IMR-90 (cell line): Measurements from ENCODE around the gene CIAO2B. TPM values are rescaled to one million over a fixed set of nuclear protein-coding genes. Genes with fewer than 3 reads are reported as not detected.

Source experiments
- ATAC-seq: fragments of 200-7000 bp; cut with Tn5 transposase; 2 replicates; pipeline ENCODE4 v1.9.1; 2020; ENCODE audit warnings: low read depth, mild to moderate bottlenecking, moderate library complexity
- BruUV-seq: library from RNA; stranded (reverse); fragments of 400-500 nt; replicated peaks from 2 replicates; lab custom pipeline; 2021; lab: Mats Ljungman, UMichigan
- CTCF ChIA-PET: fragments of 300-600 bp; formaldehyde crosslinking; extraction: SDS; loops from one replicate; lab custom pipeline; 2021; ENCODE audit warnings: antibody characterized with exemption; lab: Yijun Ruan, JAX
- POLR2A ChIA-PET: fragments of 300-600 bp; sonication (Branson Sonifier 250); formaldehyde crosslinking; loops from one replicate; lab custom pipeline; 2022; ENCODE audit warnings: antibody characterized with exemption; ENCODE audit not compliant: unreplicated experiment; lab: Charles Lee
- DNase-seq: peaks from one replicate; pipeline ENCODE4 v3.0.0; 2013
- H2AFZ ChIP-seq: replicated peaks from 2 replicates; pipeline ENCODE3; 2013; ENCODE audit warnings: low read length, mild to moderate bottlenecking; ENCODE audit not compliant: poor library complexity
- H2AK5ac ChIP-seq: 2 replicates; pipeline ENCODE4 v1.6.1; 2013; ENCODE audit warnings: low read depth, low read length, inconsistent platforms
- H2AK9ac ChIP-seq: replicated peaks from 2 replicates; pipeline ENCODE3; 2013; ENCODE audit warnings: mild to moderate bottlenecking, low read depth, low read length, moderate library complexity; ENCODE audit not compliant: poor library complexity
- H2BK120ac ChIP-seq: 2 replicates; pipeline ENCODE4 v1.6.1; 2013; ENCODE audit warnings: low read depth, low read length, inconsistent platforms
- H2BK15ac ChIP-seq: 3 replicates; pipeline ENCODE4 v1.6.1; 2013; ENCODE audit warnings: low read depth, low read length, inconsistent platforms
- H2BK20ac ChIP-seq: 2 replicates; pipeline ENCODE4 v1.6.1; 2013; ENCODE audit warnings: low read depth, mild to moderate bottlenecking, inconsistent platforms, low read length, moderate library complexity
- H2BK5ac ChIP-seq: 2 replicates; pipeline ENCODE4 v1.6.1; 2013; ENCODE audit warnings: mild to moderate bottlenecking, low read depth, low read length, inconsistent platforms; ENCODE audit not compliant: poor library complexity, severe bottlenecking
- H3K14ac ChIP-seq: replicated peaks from 2 replicates; pipeline ENCODE4 v1.6.1; 2013; ENCODE audit warnings: low read depth, low read length, inconsistent platforms
- H3K18ac ChIP-seq: 2 replicates; pipeline ENCODE4 v1.6.1; 2013; ENCODE audit warnings: low read depth, low read length, control low read depth
- H3K23ac ChIP-seq: 2 replicates; pipeline ENCODE4 v1.6.1; 2013; ENCODE audit warnings: low read depth, low read length, inconsistent platforms
- H3K27ac ChIP-seq: 2 replicates; pipeline ENCODE4 v1.5.1; 2013; ENCODE audit warnings: mild to moderate bottlenecking, control low read depth, low read length; ENCODE audit not compliant: insufficient read depth
- H3K27me3 ChIP-seq: 2 replicates; pipeline ENCODE4 v1.6.1; 2013; ENCODE audit warnings: low read length; ENCODE audit not compliant: control insufficient read depth, insufficient read depth
- H3K36me3 ChIP-seq: 2 replicates; pipeline ENCODE4 v1.6.1; 2013; ENCODE audit warnings: low read length, mixed read lengths; ENCODE audit not compliant: control insufficient read depth, insufficient read depth
- H3K4ac ChIP-seq: 2 replicates; pipeline ENCODE4 v1.6.1; 2013; ENCODE audit warnings: low read depth, low read length, inconsistent platforms
- H3K4me1 ChIP-seq: 2 replicates; pipeline ENCODE4 v1.6.1; 2013; ENCODE audit warnings: low read length, mixed read lengths; ENCODE audit not compliant: control insufficient read depth, insufficient read depth
- H3K4me2 ChIP-seq: 2 replicates; pipeline ENCODE4 v1.6.1; 2013; ENCODE audit warnings: low read depth, mild to moderate bottlenecking, control low read depth, low read length, moderate library complexity
- H3K4me3 ChIP-seq: 2 replicates; pipeline ENCODE4 v1.5.1; 2013; ENCODE audit warnings: low read depth, mild to moderate bottlenecking, control low read depth, low read length, moderate library complexity; ENCODE audit not compliant: insufficient read depth
- H3K56ac ChIP-seq: 2 replicates; pipeline ENCODE4 v1.6.1; 2013; ENCODE audit warnings: low read length, inconsistent platforms; ENCODE audit not compliant: insufficient read depth; ENCODE audit errors: extremely low read depth
- H3K79me1 ChIP-seq, 2 experiments: 2 replicates each; pipeline ENCODE4 v1.6.1; 2013; ENCODE audit warnings: low read length in 2 of 2, inconsistent platforms in 1 of 2, low read depth in 1 of 2
- H3K9ac ChIP-seq: 2 replicates; pipeline ENCODE4 v1.6.1; 2013; ENCODE audit warnings: low read depth, low read length, control low read depth
- H3K9me1 ChIP-seq: 2 replicates; pipeline ENCODE4 v1.6.1; 2013; ENCODE audit warnings: low read length, inconsistent platforms; ENCODE audit not compliant: insufficient read depth
- H3K9me3 ChIP-seq: 2 replicates; pipeline ENCODE4 v1.6.1; 2013; ENCODE audit warnings: low read length; ENCODE audit not compliant: control insufficient read depth, insufficient read depth
- H4K20me1 ChIP-seq: 2 replicates; pipeline ENCODE4 v1.6.1; 2013; ENCODE audit warnings: low read length, inconsistent platforms; ENCODE audit not compliant: insufficient read depth
- H4K5ac ChIP-seq: 2 replicates; pipeline ENCODE4 v1.6.1; 2013; ENCODE audit warnings: mild to moderate bottlenecking, low read depth, low read length, control low read depth
- H4K8ac ChIP-seq, 2 experiments: 2 replicates each; pipeline ENCODE4 v1.6.1; 2013; ENCODE audit warnings: low read depth in 2 of 2, low read length in 2 of 2, control low read depth in 1 of 2, inconsistent platforms in 1 of 2
- H4K91ac ChIP-seq: 2 replicates; pipeline ENCODE4 v1.6.1; 2013; ENCODE audit warnings: low read depth, low read length, inconsistent platforms; ENCODE audit not compliant: insufficient read depth
- BHLHE40 ChIP-seq: fragments of 150-350 bp; IDR thresholded peaks from 2 replicates; pipeline ENCODE4 v1.6.1; 2016; ENCODE audit warnings: mild to moderate bottlenecking, low read depth, low read length
- CEBPB ChIP-seq: IDR thresholded peaks from 2 replicates; pipeline ENCODE4 v1.6.1; 2012; ENCODE audit warnings: low read depth, low read length, improper control_type of control experiment
- CHD1 ChIP-seq: IDR thresholded peaks from 2 replicates; pipeline ENCODE4 v1.6.1; 2012; ENCODE audit warnings: low read depth, low read length, improper control_type of control experiment
- CTCF ChIP-seq: conservative IDR thresholded peaks from 2 replicates; pipeline ENCODE4 v1.5.1; 2012; ENCODE audit warnings: mild to moderate bottlenecking, low read depth, low read length, improper control_type of control experiment
- ELK1 ChIP-seq: fragments of 150-350 bp; IDR thresholded peaks from 2 replicates; pipeline ENCODE4 v1.6.1; 2016; ENCODE audit warnings: low read depth, mild to moderate bottlenecking, low read length, moderate library complexity, borderline replicate concordance
- FOS ChIP-seq: fragments of 150-350 bp; IDR thresholded peaks from 2 replicates; pipeline ENCODE4 v1.6.1; 2016; ENCODE audit warnings: low read depth, low read length
- MAFK ChIP-seq: IDR thresholded peaks from 2 replicates; pipeline ENCODE4 v1.6.1; 2012; ENCODE audit warnings: low read depth, low read length, improper control_type of control experiment
- MAZ ChIP-seq: IDR thresholded peaks from 2 replicates; pipeline ENCODE4 v1.6.1; 2012; ENCODE audit warnings: low read depth, mild to moderate bottlenecking, low read length, improper control_type of control experiment, moderate library complexity, borderline replicate concordance
- MXI1 ChIP-seq: IDR thresholded peaks from 2 replicates; pipeline ENCODE4 v1.6.1; 2012; ENCODE audit warnings: low read depth, mild to moderate bottlenecking, low read length, moderate library complexity, borderline replicate concordance
- NFE2L2 ChIP-seq: fragments of 150-350 bp; IDR thresholded peaks from 2 replicates; pipeline ENCODE4 v1.6.1; 2016; ENCODE audit warnings: low read depth, mild to moderate bottlenecking, low read length
- POLR2A ChIP-seq: IDR thresholded peaks from 2 replicates; pipeline ENCODE4 v1.6.1; 2012; ENCODE audit warnings: mild to moderate bottlenecking, low read depth, low read length
- RAD21 ChIP-seq: IDR thresholded peaks from 2 replicates; pipeline ENCODE4 v1.6.1; 2012; ENCODE audit warnings: low read length, improper control_type of control experiment
- RFX5 ChIP-seq: IDR thresholded peaks from 2 replicates; pipeline ENCODE4 v1.8.0; 2012; ENCODE audit warnings: low read depth, mild to moderate bottlenecking, low read length, moderate library complexity
- SMC3 ChIP-seq: fragments of 150-350 bp; IDR thresholded peaks from 2 replicates; pipeline ENCODE4 v1.6.1; 2016; ENCODE audit warnings: low read depth, mild to moderate bottlenecking, antibody characterized with exemption, low read length, moderate library complexity
- USF2 ChIP-seq: fragments of 150-350 bp; IDR thresholded peaks from 2 replicates; pipeline ENCODE4 v1.6.1; 2017; ENCODE audit warnings: mild to moderate bottlenecking, antibody characterized with exemption, low read length, low read depth
- WGBS, 2 experiments: methylation state at CpG; one replicate each; pipeline versions ENCODE4 v1.1.5 to v1.1.7; 2013; ENCODE audit warnings: missing lambda C conversion rate in 2 of 2; ENCODE audit not compliant: insufficient read length in 1 of 2; ENCODE audit errors: extremely low coverage in 2 of 2; 5-methylcytosine and 5-hydroxymethylcytosine counted together
- dilution Hi-C: fragments of 300-500 bp; cut with HindIII; formaldehyde crosslinking; loops from one replicate; pipeline ENCODE4 v1.14.3; 2018; ENCODE audit warnings: low sequenced_read_pairs; ENCODE audit not compliant: unreplicated experiment
- in situ Hi-C: fragments of 300-500 bp; cut with MboI; formaldehyde crosslinking; loops from 3 replicates; pipeline ENCODE4 v1.14.3; 2019; ENCODE audit warnings: low sequenced_read_pairs, inconsistent platforms, mixed read lengths
- intact Hi-C: fragments of 100-400 bp; cut with micrococcal nuclease; formaldehyde crosslinking; loops from 2 replicates; pipeline ENCODE4 v1.10.0; 2022
- polyA plus RNA-seq, 3 experiments: library from polyadenylated mRNA; depleted of rRNA; stranded (reverse); fragments of >200 nt; gene quantifications; 2 replicates each; pipeline ENCODE4 v1.2.3, GENCODE V29; 2012; ENCODE audit warnings: low replicate concordance in 1 of 3
- total RNA-seq: library from RNA; depleted of rRNA; stranded (reverse); fragments of >200 nt; gene quantifications from 2 replicates; pipeline ENCODE4 v1.2.3, GENCODE V29; 2012

Gene CIAO2B
- total and polyA plus RNA-seq, 2 of the 4 experiments (the other 2 are of a cell fraction), result 148 to 234 TPM

- H3K23ac ChIP-seq, result no peak within 1 kb of the TSS
- no peaks in the 10 kb centered on the region for H3K36me3 ChIP-seq
- H4K20me1 ChIP-seq, result no peaks in the 10 kb centered on the region
- dilution Hi-C loops (no loop called here), in situ Hi-C loops (loop anchor here (5.0 to 10.0 kb wide), 2 partner anchors 196 to 494 kb away; partner anchors contain the start of genes FBXL8 and TRADD), intact Hi-C loops (no loop called here)
- DNase-seq, result peak; percentile 58
- H2BK5ac ChIP-seq, result no peak within 1 kb of the TSS
- H3K27ac ChIP-seq, result no peak within 1 kb of the TSS
- no peak within 1 kb of the TSS for H2BK15ac ChIP-seq
- peaks cover 3% of the 10 kb centered on the region; the same call in 1 of the 2 replicates for H3K9me1 ChIP-seq
- H4K8ac ChIP-seq, result no peak within 1 kb of the TSS
- H3K9ac ChIP-seq, result no peak within 1 kb of the TSS
- ChIA-PET POLR2A (no interaction called here), CTCF (interaction anchor here (0.6 to 1.2 kb wide), 10 partner anchors 9 to 199 kb away, joined by 3 to 4 read pairs (median 3); partner anchors contain the start of genes FBXL8 and TRADD)
- no TSS peak for BruUV-seq
- peak within 1 kb of the TSS; percentile 33 for H2AFZ ChIP-seq
- no peak within 1 kb of the TSS for H2AK5ac ChIP-seq
- H2AK9ac ChIP-seq, result no peak within 1 kb of the TSS
- H3K4me3 ChIP-seq, result no peak within 1 kb of the TSS
- no peak within 1 kb of the TSS for H4K5ac ChIP-seq
- no peak within 1 kb of the TSS for H2BK20ac ChIP-seq
- 17% methylated on average over 2 of the region's 16 CpGs; no CpG with 5 or more reads in 1 of the 2 experiments for WGBS, 2 experiments
- H2BK120ac ChIP-seq, result no peak within 1 kb of the TSS
- H3K4me2 ChIP-seq, result no peak within 1 kb of the TSS
- H3K4ac ChIP-seq, result no peak within 1 kb of the TSS
- H3K27me3 ChIP-seq, result peaks cover 36% of the 10 kb centered on the region
- no peak within 1 kb of the TSS for H4K91ac ChIP-seq
- H3K56ac ChIP-seq, result no peak within 1 kb of the TSS
- no peaks in the 10 kb centered on the region for H3K79me1 ChIP-seq
- H3K18ac ChIP-seq, result no peak within 1 kb of the TSS
- peak; percentile 99 for ATAC-seq
- H3K14ac ChIP-seq, result no peak within 1 kb of the TSS
- no peaks in the 10 kb centered on the region for H3K4me1 ChIP-seq
- H3K9me3 ChIP-seq, result no peaks in the 10 kb centered on the region
- TF ChIP-seq RAD21 (peak; percentile 37), RFX5 (no peak), NFE2L2 (no peak), CHD1 (no peak), USF2 (no peak), MXI1 (no peak), FOS (no peak), MAZ (no peak), MAFK (no peak), POLR2A (no peak), CTCF (peak; percentile 71), CEBPB (no peak), SMC3 (peak; percentile 55), BHLHE40 (no peak), ELK1 (no peak)
Measured at GRCh38 chr16:66961065-66961744, 27.0 kb upstream of the CIAO2B start, which contains the start of gene CES3. CES3 (plus strand) TSS chr16:66961266; CDS start chr16:66961308, 42 bp downstream.
